Superior temporal gyrus (tissue), 1 donor: ENCODE results near the gene SERGEF.

Experiments
- DNase-seq: peaks from one replicate; pipeline ENCODE4 v3.0.0-alpha.2; 2016; ENCODE audit errors: extremely low spot score

Gene SERGEF

DNA sequence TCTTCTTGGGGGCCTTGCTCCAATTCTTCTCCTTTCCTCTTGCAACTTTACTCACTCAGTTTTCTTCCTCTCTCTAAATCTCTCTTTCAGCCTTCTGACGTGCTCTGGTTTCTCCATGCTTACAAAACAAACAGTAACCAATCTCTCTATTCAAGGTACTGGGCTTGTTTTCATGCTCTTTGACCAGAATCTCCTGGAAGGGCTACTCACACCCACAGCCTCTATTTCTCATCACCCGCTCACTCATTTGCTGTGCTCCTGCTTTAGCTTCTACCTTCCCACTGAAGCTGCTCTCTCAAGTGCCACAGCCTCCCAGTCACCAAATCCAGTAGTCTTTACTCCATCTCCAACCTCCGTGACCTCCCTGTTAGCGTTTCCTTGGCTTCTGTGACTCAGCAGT lies 60.4 kb downstream of the SERGEF start:
- no peak for DNase-seq

DNA sequence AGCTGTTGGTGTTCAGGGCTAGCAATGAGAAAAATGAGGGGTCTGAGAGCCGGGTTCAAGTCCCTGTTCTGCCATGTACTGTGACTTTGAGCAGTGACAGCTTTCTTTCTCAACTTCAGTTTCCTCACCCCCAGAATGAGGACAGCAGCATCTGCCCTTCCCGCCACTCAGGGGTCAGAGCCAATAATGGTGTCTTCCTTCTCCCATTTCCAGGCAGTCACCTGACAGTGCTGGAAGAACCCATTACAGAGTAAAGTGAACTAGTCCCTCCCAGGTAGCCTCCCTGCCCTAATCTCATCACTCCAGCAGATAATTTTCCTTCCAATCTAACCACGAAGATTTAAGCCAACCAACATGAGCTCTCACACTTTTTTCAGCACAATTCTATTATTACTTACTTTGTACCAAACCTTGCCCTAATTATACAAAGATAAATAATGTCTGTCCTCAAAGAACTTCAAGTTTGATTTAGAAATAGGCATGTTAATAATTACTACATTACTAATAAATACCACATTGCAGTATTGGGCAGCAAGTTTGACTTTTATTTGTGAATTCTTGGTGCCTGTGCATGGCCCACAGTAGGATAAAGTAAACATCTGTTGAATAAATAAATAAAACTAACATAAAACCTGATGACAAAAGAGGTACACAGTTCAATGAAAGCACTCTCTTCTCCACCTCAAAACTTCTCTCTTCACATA lies 61.0 kb downstream of the SERGEF start:
- DNase-seq: no peak

DNA sequence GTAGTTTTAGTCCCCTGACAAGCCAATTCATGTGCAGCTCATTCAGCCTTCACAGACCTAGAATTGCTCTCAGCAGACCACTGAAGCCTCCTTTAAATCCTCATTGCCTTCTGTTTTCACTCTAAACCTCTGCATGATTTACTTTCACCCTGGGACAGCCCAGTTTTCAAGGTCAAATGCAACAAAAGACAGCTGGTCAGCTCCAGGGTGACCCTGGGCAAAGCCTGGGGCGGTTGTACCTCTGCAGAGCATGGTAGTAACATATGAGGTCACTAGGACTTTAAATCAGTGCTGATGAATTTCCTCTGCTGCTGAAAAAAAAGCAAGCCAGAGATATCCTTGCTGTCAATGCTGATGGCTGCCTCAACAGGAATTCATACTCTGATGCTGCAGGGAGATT lies 62.2 kb downstream of the SERGEF start:
- DNase-seq: no peak

DNA sequence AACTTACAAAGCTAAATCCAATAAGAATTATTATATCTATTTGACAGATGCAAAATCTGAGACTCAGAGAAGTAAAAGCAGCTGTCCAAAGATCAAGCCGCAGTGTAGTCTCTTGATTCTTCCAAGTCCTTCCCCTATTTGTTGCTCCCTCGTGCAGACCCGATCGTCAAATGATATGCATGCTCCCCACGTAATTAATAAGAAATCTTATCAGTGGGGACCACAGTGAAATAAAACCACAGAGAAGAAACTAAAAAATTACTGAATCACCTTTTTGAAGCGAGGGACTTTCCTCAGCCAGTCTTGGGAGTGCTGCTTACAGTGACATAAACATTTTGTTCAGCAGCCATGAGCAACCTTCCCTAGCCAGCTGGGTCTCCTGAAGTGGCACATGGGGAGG lies 64.6 kb downstream of the SERGEF start:
- DNase-seq: no peak

DNA sequence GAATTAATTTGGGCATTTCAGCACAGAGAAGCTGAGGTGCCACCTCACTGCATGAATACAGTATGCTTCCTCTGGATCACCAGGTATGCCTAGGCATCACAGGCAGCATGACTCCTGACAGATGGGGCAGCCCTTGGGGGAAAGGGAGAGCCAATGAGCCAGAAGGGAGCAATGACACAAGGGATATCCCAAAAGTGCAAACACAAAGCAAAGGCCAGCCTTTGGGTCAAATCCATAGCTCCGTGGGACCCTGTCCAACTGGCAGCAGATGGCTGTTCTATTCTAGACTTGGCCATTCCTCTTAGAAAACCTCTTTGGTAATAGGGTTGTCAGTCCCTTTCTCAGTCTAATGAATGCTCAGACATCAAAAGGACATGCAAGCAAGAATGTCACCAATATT lies 73.3 kb downstream of the SERGEF start:
- no peak for DNase-seq

DNA sequence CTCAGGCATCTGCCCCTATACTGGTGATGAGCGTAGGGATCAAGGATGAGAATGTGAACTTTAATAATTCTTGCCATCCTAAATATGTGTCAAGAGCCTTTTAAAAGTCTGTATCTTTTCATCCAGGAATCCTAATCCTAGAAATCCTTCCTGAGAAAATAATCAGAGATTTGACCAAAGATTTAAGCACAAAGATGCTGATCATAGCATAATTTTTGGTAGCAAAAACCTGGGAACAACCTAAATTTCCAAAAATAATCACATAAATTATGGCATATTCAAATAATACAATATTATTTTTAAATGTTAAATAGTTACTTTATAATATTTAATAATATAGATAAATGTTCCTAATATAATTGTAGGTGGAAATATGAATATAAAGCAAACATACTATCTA lies 76.1 kb downstream of the SERGEF start:
- no peak for DNase-seq

DNA sequence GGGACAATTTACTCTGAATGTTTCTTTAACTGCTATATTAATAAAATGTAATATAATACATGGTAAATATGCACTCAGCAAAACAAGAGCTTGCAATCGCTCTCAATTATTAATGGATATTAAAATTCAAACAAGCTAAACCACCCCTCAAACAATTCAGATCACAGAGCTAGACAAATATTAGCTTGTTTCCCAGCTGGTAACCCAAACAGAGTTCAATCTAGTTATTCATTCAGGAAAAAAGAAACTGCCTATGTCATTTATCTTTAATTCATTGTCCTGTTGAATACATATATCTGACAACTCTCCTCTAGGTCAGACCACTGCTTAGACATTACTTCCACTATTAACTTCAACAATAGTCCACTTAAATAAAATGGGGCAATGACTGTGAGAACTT lies 78.7 kb downstream of the SERGEF start:
- no peak for DNase-seq

DNA sequence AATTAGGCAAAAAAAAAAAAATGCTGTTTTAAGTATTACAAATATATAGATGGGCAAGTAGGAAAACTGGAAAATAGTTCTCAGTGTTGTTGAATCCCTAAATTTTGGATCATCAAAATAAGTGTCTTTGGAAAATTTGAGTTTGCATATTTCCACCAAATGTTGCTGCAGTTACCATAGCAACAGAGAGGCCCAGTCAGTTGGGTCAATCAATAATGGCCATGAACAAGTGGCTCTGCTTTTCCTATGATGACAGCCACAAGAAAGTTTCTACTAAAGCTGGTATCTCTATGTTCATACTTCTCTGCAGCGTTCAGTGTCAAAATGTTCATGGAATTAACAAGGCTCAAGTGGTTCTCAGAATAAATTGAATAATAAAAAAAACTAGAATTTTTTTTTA lies 79.1 kb downstream of the SERGEF start:
- no peak for DNase-seq

DNA sequence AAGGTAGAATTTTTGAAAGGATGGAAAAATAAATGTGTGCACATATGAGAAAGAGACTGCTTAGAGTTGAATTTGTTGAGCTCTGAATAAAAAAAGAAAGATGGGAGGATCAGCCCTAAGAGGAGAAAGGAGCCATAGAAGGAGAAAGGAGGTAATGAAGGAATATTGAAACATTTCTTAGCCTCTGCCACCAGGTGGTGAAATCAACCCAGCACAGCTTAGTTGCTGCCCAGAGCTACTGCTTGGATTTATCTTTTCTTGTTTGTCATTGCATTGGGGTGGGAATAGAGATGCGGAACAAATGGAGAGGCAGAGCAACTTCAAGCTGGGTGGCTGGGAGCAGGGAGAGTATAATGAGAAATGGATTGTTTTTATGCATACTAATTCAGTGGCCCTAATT lies 80.4 kb downstream of the SERGEF start:
- no peak for DNase-seq

DNA sequence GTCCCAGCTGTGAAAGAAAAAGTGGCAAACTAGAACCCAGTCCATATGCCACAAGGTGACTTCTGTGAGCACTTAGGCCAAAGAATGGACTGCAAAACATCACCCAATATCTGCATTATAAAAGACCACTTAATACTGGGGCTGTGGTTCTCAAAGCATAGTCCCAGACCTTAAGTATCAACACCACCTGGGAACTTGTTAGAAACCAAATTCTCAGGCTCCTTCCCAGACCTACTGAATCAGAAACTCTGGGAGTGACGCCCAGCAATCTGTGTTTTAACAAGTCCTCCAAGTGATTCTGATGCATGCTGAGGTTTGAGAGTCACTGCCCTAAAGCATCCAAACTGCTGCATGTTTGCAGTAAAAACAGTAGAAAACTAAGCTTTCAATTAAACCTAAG lies 81.3 kb downstream of the SERGEF start:
- no peak for DNase-seq

DNA sequence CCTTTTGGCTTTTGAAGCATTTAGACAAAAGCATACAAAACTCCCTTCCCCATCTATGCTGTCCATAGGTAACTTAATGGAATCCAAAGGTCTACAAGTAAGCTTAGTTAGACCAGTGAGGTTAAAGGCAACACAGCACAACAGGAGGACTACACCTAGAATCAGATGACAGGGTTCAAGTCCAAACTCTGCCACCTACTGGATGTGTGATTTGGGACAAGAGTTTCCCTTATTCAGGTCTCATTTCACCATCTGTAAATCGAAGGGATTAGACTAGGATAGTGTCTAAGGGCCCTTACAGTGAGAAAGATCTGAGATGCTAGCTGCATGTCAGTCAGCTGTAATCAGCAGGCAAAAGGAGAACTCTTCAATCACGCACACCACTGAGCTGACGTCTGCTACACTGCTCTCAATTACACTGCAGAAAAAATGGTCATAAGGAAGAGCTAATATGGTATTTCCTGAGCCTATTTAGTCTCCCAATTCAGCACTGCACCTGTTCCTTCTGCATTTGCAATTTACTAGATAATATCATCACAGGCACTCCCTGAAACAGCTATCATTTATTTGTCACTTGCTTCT lies 82.2 kb downstream of the SERGEF start:
- no peak for DNase-seq

DNA sequence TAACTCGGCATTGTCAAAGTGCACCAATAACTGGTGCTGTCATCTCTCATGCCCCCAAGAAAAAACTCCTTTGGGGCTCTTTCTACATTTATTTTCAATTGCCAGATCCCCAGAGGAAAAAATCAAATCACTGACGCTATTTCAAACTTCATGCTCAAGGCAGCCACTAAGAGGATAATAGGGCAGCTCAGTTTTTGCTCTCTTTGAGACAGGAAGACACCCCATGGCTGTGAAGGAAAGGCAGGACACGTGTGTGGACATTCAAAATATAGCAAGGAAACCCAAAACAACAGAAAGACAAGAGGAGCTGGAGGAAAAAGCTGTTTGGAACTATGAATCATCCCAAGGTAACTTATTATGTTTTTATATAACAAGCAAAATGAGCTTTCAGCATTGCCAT lies 83.7 kb downstream of the SERGEF start:
- no peak for DNase-seq

DNA sequence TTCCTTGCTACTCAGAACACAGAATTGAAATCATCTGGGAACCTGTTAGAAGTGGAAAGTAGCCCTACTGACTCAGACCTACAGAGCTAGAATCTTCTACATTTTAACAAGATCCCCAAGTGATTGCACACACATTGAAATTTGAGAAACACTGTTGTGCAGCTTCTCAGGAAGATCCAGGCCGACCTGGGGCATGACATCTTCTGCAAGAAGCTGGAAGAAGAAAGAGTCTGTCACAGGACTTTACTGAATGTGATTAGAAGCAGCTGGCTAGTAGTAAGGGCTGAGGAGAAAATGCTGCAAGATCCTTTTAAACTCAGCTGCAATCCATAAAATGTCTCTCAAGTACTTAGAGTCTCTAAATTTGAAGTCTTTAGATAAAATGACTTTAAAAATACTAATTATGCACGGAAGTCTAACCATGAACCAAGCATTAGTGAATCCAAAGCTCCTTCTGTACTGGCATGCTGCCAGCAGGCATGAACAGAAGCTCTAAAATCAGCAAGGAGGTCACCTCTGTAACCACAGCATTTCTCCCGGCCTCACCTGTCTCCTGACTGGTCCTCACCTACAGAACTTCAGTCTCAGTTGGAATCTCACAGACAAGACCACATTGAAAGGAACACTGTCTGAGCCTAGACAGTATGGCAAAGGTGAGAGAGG lies 85.0 kb downstream of the SERGEF start:
- no peak for DNase-seq

DNA sequence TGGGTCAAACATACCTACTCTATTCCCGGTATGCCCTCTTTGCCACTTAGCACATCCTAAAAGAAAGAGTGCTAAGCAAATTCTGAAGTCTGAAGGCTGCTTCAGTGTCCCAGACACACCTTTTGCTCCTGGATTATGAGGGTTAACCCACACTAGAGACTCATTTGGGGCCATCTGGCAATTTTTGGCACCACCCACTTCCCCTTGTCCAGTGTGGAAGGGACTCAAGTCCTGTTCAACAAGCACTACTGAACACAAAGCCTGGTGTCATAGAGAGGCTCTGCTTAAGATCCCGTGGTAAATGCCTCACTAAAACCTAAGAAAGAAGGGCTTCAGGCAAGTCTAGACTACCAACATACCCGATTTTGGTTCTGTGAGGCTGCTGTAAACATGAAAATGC lies 85.8 kb downstream of the SERGEF start:
- DNase-seq: no peak

DNA sequence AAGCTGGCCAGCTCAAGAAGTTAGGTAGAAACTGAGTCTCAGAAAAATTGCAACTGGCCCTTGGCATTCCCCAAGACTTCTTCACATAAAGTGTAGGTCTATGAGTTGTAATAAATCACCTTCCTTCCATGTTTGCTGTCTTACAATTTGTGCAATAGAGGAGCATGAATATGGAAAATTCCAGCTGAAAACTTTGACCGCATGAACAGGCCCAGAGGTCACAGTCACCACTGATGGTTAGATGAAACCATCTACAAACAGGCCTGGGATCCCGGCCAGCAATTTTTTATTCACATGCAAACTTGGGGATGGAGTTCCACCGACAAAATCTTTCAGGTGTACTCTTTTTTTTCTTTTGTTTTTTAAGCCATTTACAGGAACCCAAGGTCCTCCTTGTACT lies 88.1 kb downstream of the SERGEF start:
- no peak for DNase-seq

DNA sequence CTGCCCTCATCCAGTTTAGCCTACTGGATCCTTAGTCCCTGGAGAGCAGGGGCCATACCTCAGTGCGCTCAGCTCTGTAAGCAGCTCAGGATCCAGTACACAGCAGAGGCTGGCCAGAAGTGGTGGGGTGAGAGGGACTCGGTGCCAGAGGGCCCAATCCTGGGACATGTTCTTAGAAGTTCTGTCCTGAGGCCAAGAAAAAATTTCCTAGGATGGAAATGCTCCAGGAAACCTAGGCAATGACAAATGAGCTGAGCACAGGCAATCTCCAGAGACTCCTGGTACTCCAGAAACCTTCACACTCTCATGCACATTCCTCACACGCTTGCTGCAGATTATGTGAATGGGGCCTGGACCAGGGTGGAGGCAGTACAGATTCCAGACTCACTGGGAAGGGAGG lies 89.6 kb downstream of the SERGEF start:
- DNase-seq: no peak

DNA sequence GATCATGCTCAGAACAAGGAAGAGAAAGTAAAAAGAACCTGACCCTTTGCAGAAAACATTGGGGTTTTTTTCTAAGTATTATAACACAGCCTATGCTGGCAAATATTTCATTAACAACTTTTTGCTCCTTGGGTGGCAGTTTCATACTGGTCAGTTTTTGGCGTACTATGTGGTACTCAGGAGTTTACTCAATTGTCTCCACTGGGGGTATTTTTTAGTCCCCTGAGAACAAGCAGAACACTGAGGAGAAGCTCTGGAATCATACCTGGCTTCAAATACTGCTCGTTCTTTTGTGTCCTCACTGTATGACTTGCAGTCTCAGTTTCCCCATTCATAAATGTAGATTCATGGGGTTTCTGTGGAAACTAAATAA lies 90.4 kb downstream of the SERGEF start:
- DNase-seq: no peak

DNA sequence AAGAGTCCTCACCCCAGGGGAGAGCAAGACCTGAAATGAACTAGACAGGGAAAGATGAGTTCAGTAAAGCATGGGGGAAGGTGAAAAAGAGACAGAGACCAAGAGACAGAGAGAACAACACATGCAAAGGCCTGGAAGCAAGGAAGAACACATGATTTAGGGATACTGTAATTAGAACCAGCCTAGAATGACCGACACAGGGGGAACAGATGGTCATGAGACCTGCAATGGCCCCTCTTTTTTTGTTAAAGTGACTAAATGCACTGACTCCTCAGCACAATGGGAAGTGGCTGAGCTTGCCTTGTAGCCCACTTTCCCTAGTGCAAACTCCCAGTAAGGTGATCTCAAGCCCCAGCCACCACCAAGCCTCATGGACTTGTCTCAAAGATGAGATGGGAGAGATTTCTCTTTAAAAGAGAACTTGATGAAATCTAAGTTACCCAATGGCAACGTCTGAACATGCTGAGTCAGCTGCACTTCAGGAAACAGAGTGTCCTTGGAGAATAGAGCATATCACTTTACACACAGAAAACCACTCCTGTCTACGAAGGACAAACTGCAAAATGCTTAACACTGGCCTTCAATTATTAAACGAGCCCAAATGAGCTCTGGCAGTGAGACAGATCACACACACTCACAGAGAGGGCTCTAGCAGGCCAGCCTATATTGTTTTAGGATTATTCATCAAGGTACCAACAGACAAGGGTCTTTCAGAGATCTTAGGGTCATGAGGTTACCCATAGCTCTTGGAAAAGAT lies 91.0 kb downstream of the SERGEF start:
- no peak for DNase-seq

DNA sequence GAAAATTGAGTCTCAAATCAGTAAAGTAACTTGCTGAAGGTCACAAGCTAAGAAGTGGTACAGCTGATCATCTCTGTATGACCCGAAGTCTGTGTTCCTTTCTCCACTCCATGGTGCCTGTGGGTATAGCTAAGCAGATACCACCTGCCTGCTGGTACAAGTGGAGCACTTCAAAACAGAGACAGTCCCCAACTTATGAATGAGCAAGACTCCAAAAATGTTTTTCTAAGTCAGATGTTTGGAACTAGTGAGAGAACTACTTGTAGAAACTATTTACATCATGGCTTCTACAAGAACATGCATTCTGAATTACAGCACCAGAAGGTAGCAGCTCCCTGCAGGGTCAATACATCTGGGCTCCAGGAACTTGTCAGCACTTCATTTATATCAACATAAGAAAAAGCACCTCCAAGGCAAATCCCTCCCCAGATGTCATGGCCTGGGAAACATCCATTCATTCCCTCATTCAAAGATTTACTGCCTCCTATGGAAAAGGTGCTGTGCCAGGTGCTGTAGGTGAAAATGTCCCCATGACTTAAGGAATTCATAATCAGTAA lies 94.7 kb downstream of the SERGEF start:
- no peak for DNase-seq

DNA sequence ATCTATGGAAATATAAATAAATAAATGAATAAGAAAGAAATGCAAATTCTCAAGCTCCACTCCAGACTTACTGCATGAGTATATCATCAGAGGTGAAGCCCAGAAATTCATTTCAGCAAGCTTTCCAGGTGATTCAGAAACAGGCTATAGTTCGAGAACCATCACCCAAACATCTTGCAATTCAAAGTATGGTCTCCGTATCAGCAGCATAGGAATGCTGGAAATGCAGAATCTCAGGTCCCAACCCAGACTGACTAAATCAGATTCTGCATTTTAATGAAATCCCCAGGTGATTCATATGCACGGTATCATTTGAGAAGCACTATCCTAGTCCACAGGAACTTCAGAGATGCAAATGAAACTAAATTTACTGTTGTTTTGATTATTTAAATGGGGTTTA lies 95.3 kb downstream of the SERGEF start:
- no peak for DNase-seq

DNA sequence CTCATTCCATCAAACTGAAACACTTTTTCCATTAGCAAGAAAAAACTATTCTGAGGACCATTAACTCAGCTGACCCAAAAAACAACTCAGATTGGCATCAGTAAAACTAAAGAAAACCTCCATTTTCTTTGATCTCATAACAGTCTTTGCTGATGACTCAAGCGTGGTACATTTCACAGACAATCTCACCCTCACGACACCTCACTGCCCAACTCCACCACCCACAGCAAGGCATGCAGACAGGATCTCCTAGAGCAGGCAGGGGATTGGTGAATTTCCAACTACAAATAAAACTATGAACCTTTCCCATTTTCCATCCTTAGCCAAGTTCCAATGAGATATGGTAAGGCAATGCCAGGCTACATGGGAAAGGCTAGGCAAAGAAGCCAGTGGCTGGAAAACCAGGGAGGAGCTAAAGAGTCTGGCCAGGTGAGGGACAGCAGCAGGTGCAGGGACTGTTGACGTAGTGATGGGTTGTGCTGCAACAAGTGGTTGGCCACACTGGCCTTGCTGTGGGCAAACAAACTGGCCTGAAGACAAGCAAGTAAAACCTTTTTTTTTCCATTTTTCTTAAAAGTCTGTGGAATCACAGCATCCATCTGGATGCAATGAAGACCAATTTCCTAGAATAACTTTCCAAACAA lies 97.2 kb downstream of the SERGEF start:
- no peak for DNase-seq

DNA sequence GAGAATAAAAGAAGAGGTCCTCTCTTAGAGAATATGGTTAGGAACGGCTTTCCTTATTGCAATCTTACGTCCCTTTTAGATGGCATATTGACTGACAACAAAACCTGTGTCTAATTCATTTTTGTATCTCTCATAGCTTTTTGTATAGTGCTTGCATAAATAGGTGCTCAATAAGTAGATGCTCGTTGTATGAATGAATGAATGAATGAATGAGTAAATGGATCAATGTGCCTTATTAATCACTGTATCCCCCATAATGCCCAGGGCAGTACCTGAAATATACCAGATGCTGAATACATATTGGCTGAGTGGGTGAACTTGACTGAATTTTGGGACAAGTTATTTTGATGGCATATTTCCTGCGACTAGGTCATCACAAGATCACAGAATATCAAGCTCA lies 97.9 kb downstream of the SERGEF start:
- no peak for DNase-seq
